ENCODE measurements around the gene COL10A1.

DNA sequence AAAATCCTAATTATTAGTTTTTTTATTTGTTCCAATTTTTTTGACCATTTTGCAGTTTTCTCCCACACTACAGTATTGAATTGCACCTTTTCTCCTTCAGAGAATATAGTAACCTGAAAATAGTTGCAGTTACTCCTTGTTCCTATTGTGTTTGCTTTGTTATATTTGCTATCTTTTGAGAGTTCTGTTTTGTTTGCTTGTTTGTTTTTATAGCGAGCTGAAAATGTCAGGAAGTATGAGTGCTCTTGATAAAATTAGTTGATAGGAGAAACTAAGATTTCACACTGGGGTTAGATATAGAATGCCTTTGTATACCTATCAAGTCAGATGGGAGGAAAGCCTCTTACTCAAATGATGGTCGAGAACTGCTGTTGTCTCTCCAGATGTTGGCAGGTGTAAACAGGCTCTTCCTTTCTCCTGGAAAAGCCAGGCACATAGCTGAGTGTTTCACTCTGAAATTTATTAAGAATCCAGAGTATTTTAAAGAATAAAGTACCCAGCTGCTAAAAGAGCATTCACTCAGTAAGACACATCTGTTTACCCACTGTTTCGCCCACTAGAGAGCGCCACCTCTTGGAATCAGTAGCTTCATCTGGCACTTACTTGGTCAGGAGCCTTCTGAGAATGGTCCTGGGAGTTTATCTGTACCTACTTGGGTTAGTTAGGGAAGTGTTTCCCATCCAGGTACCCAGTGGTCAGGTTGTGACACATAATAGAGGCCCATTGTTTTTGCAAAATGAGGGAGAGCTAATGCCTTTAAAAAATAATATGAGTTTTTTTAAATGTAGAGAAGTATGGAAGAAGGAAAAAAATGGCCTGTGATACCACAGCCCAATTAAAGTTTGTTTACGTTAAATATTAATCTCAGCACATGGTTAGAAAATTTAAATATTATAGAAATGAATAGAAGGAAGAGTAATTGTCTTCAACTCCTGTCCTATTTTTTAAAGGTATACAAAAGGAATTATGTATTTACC lies 14.1 kb downstream of the COL10A1 start:
- TF ChIP-seq, protein P1, sequence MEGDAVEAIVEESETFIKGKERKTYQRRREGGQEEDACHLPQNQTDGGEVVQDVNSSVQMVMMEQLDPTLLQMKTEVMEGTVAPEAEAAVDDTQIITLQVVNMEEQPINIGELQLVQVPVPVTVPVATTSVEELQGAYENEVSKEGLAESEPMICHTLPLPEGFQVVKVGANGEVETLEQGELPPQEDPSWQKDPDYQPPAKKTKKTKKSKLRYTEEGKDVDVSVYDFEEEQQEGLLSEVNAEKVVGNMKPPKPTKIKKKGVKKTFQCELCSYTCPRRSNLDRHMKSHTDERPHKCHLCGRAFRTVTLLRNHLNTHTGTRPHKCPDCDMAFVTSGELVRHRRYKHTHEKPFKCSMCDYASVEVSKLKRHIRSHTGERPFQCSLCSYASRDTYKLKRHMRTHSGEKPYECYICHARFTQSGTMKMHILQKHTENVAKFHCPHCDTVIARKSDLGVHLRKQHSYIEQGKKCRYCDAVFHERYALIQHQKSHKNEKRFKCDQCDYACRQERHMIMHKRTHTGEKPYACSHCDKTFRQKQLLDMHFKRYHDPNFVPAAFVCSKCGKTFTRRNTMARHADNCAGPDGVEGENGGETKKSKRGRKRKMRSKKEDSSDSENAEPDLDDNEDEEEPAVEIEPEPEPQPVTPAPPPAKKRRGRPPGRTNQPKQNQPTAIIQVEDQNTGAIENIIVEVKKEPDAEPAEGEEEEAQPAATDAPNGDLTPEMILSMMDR (IDR thresholded peaks at IDR 0.05; ENCODE audit: poor library complexity, severe bottlenecking) = no peak
- TF ChIP-seq EZH2 (IDR thresholded peaks at IDR 0.05; ENCODE audit: borderline replicate concordance, insufficient read depth, low read length, poor library complexity, severe bottlenecking) = no peak
- no peak for TF ChIP-seq EP300 (conservative IDR thresholded peaks at IDR 0.05; ENCODE audit: poor library complexity, severe bottlenecking)
- TF ChIP-seq TAF1 (IDR thresholded peaks at IDR 0.05; ENCODE audit: low read depth) = no peak
- TF ChIP-seq, protein P2, sequence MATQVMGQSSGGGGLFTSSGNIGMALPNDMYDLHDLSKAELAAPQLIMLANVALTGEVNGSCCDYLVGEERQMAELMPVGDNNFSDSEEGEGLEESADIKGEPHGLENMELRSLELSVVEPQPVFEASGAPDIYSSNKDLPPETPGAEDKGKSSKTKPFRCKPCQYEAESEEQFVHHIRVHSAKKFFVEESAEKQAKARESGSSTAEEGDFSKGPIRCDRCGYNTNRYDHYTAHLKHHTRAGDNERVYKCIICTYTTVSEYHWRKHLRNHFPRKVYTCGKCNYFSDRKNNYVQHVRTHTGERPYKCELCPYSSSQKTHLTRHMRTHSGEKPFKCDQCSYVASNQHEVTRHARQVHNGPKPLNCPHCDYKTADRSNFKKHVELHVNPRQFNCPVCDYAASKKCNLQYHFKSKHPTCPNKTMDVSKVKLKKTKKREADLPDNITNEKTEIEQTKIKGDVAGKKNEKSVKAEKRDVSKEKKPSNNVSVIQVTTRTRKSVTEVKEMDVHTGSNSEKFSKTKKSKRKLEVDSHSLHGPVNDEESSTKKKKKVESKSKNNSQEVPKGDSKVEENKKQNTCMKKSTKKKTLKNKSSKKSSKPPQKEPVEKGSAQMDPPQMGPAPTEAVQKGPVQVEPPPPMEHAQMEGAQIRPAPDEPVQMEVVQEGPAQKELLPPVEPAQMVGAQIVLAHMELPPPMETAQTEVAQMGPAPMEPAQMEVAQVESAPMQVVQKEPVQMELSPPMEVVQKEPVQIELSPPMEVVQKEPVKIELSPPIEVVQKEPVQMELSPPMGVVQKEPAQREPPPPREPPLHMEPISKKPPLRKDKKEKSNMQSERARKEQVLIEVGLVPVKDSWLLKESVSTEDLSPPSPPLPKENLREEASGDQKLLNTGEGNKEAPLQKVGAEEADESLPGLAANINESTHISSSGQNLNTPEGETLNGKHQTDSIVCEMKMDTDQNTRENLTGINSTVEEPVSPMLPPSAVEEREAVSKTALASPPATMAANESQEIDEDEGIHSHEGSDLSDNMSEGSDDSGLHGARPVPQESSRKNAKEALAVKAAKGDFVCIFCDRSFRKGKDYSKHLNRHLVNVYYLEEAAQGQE (IDR thresholded peaks at IDR 0.05; ENCODE audit: borderline replicate concordance) = no peak
- no peak for TF ChIP-seq RAD21 (conservative IDR thresholded peaks at IDR 0.05)

All from neural cell (in vitro differentiated cells).